Lower lobe of right lung (tissue), 2 donors: ENCODE data around the gene PIK3CA. TPM values are rescaled to one million over a fixed set of nuclear protein-coding genes. Genes with fewer than 3 reads are reported as not detected.

Experiments
- ATAC-seq, 2 donors: fragments of 200-7000 bp; cut with Tn5 transposase; one replicate each; pipeline ENCODE4 v1.9.1; 2020 to 2022; ENCODE audit warnings: mild to moderate bottlenecking in 2 of 2, moderate library complexity in 2 of 2
- DNase-seq: peaks from one replicate; pipeline ENCODE4 v3.0.0-alpha.2; 2020
- H3K27ac ChIP-seq: fragments of 200-600 bp; one replicate; pipeline ENCODE4 v1.8.0; 2022
- H3K27me3 ChIP-seq: fragments of 200-600 bp; one replicate; pipeline ENCODE4 v1.8.0; 2022; ENCODE audit warnings: low read depth
- H3K36me3 ChIP-seq: fragments of 200-600 bp; one replicate; pipeline ENCODE4 v1.8.0; 2022; ENCODE audit warnings: mild to moderate bottlenecking
- H3K4me1 ChIP-seq: fragments of 200-600 bp; one replicate; pipeline ENCODE4 v1.8.0; 2022
- H3K4me3 ChIP-seq: fragments of 200-600 bp; one replicate; pipeline ENCODE4 v1.8.0; 2022; ENCODE audit warnings: mild to moderate bottlenecking
- H3K9me3 ChIP-seq: fragments of 200-600 bp; one replicate; pipeline ENCODE4 v1.8.0; 2022
- intact Hi-C: fragments of 100-400 bp; cut with DNase I; formaldehyde crosslinking; loops from one replicate; pipeline ENCODE4 v1.11.0; 2022
- total RNA-seq: library from RNA; stranded (reverse); fragmentation: NEBNext Ultra II Directional; extraction: Animal tissue kit (Norgen Biotek cat#: 25700); gene quantifications from one replicate; pipeline ENCODE4 v1.2.1, GENCODE V29; 2021
- TF ChIP-seq, protein P1 (sequence below): fragments of 200-600 bp; IDR thresholded peaks from one replicate; pipeline ENCODE4 v1.8.0; 2022; ENCODE audit warnings: antibody characterized with exemption, mild to moderate bottlenecking
- donor health status: DM: no; HTN: yes; CAD: no; lungs with severe emphysema.

PIK3CA gene
- total RNA-seq, 1 donor from 2014 or later, result 33.5 TPM

- no peaks in the 10 kb centered on the region for H3K9me3 ChIP-seq
- no peaks in the 10 kb centered on the region for H3K36me3 ChIP-seq
- DNase-seq (no peak), ATAC-seq (no peak)
- H3K4me3 ChIP-seq, result no peak overlapping the region
- H3K27ac ChIP-seq, result peak overlapping the region; percentile 9
- peaks cover 58% of the 10 kb centered on the region for H3K4me1 ChIP-seq
- H3K27me3 ChIP-seq, result no peaks in the 10 kb centered on the region
- intact Hi-C loops, result no loop called here
- TF ChIP-seq, protein P1, sequence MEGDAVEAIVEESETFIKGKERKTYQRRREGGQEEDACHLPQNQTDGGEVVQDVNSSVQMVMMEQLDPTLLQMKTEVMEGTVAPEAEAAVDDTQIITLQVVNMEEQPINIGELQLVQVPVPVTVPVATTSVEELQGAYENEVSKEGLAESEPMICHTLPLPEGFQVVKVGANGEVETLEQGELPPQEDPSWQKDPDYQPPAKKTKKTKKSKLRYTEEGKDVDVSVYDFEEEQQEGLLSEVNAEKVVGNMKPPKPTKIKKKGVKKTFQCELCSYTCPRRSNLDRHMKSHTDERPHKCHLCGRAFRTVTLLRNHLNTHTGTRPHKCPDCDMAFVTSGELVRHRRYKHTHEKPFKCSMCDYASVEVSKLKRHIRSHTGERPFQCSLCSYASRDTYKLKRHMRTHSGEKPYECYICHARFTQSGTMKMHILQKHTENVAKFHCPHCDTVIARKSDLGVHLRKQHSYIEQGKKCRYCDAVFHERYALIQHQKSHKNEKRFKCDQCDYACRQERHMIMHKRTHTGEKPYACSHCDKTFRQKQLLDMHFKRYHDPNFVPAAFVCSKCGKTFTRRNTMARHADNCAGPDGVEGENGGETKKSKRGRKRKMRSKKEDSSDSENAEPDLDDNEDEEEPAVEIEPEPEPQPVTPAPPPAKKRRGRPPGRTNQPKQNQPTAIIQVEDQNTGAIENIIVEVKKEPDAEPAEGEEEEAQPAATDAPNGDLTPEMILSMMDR, result no peak
Observed at GRCh38 chr3:179179979-179180759, 32.0 kb downstream of the PIK3CA start.

- DNase-seq, result no peak
- Histone ChIP-seq H3K36me3 (no peaks in the 10 kb centered on the region), H3K27ac (peak overlapping the region; percentile 9), H3K4me1 (peaks cover 51% of the 10 kb centered on the region), H3K4me3 (no peak overlapping the region), H3K27me3 (no peaks in the 10 kb centered on the region), H3K9me3 (no peaks in the 10 kb centered on the region)
- peak; percentile 41 to 50 for ATAC-seq
- TF ChIP-seq, protein P1, result no peak
- intact Hi-C loops, result no loop called here
Observed at GRCh38 chr3:179181021-179181472, 32.9 kb downstream of the PIK3CA start.

DNA sequence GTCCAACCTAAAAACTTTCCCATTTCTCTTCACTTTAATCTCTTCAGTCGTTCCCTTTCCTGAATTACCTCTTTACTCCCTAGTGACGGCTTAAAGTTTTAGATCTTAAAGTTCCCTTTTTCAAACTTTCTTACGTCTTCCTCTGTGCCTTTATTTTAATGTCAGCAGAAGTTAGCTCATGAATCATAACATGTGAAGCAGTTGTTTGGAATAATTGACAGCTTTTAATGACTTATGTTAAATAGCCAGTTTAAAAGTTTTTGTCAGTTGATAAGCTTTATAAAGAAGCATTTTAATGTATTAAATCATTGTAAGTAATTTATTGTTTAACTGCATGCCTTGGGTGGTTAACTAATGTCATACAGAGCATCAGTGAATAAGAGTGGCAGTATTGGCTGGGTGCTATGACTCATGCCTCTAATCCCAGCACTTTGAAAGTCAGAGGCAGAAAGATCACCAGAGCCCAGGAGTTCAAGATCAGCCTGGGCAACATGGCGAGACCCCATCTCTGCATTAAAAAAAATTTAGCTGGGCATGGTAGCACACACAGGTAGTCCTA lies 33.9 kb downstream of the PIK3CA start:
- Histone ChIP-seq H3K9me3 (no peaks in the 10 kb centered on the region), H3K27ac (no peak overlapping the region), H3K36me3 (no peaks in the 10 kb centered on the region), H3K4me1 (peaks cover 51% of the 10 kb centered on the region), H3K4me3 (no peak overlapping the region), H3K27me3 (no peaks in the 10 kb centered on the region)
- DNase-seq (no peak), ATAC-seq (peak in 1 of 2 donors; percentile 54)
- TF ChIP-seq, protein P1, result no peak
- intact Hi-C loops, result no loop called here

- no peaks in the 10 kb centered on the region for H3K9me3 ChIP-seq
- H3K4me3 ChIP-seq, result no peak overlapping the region
- intact Hi-C loops, result no loop called here
- TF ChIP-seq, protein P1, result no peak
- no peak for DNase-seq
- no peaks in the 10 kb centered on the region for H3K27me3 ChIP-seq
- H3K36me3 ChIP-seq, result no peaks in the 10 kb centered on the region
- no peak overlapping the region for H3K27ac ChIP-seq
- H3K4me1 ChIP-seq, result peaks cover 51% of the 10 kb centered on the region
- ATAC-seq, result no peak
Observed at GRCh38 chr3:179182902-179183301, 34.7 kb downstream of the PIK3CA start.

DNA sequence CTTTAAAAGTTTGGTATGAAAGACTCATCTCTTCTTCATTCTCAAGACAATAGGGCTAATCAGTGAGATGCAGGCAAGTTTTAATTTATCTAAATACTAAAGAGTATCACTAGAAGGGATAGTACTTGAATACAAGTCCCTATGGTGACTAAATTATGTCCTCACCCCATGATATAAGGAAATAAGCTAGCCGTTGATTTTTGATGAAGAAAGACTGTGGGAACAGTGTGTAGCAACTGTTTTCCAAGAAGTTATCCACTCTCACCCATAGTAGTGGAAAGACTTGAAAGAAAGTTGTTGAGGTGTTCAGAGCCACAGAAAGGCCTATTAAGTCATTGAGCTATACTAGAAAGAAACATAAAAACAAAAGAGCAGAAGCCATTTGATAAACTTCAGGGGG lies 36.7 kb downstream of the PIK3CA start:
- TF ChIP-seq, protein P1, result no peak

More for the DNA sequence above, 36.7 kb downstream of the PIK3CA start:
- no peaks in the 10 kb centered on the region for H3K9me3 ChIP-seq
- no peaks in the 10 kb centered on the region for H3K27me3 ChIP-seq
- peak; percentile 30 to 40 for ATAC-seq
- no peaks in the 10 kb centered on the region for H3K36me3 ChIP-seq
- H3K4me1 ChIP-seq, result peaks cover 63% of the 10 kb centered on the region
- H3K4me3 ChIP-seq, result no peak overlapping the region
- H3K27ac ChIP-seq, result no peak overlapping the region
- intact Hi-C loops, result no loop called here
- no peak for DNase-seq
